Measurements from ENCODE around the gene ATP9A. TPM values are rescaled to one million over a fixed set of nuclear protein-coding genes. Genes with fewer than 3 reads are reported as not detected.
"Not testable (repeated sequence)": the region's sequence is repeated elsewhere in the genome, so short reads cannot be mapped to it uniquely, and the experiment has no call there.

ATP9A gene
- total RNA-seq, 1 donor from 2014 or later, result 24.6 TPM

DNA sequence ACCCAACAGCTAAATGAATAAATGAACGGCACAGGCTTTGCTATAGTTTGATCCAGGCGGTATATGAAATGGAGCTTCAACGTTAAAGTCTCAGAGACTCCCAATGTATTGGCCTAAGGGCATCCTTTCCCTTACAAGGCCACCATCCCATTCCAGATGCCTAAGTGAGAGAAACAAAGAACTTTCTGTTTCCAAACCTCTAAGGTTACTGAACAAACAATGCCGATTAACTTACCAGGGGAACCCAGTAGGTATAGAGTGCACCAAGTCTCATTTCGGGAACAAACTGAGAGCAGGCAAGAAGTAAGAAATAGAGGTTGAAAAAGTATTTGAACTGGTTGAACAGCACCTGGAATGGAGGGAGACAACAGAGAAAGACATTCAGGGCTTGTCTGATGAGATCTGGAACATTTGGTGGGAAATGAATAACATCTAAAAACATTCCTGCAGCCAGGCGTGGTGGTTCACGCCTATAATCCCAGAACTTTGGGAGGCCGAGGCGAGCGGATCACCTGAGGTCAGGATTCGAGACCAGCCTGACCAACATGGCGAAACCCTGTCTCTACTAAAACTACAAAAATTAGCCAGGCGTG lies 42.5 kb downstream of the ATP9A start:
- DNase-seq, result no peak

DNA sequence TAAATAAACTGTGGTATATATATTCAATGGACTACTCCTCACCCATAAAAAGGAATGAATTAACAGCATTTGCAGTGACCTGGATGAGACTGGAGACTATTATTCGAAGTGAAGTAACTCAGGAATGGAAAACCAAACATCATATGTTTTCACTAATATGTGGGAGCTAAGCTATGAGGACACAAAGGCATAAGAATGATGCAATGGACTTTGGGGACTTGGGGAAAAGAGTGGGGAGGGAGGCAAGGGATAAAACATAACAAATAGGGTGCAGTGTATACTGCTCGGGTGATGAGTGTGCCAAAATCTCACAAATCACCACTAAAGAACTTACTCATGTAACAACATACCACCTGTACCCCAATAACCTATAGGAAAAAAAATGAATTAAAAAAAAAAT lies 45.2 kb downstream of the ATP9A start:
- DNase-seq, result not testable (repeated sequence)

DNA sequence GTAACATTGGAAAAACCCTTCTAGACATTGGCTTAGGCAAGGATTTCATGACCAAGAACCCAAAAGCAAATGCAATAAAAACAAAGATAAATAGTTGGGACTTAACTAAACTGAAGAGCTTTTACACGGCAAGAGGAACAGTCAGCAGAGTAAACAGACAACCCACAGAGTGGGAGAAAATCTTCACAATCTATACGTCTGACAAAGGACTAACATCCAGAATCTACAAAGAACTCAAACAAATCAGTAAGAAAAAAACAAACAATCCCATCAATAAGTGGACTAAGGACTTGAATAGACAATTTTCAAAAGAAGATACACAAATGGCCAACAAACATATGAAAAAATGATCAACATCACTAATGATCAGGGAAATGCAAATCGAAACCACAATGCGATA lies 45.9 kb downstream of the ATP9A start:
- not testable (repeated sequence) for DNase-seq

DNA sequence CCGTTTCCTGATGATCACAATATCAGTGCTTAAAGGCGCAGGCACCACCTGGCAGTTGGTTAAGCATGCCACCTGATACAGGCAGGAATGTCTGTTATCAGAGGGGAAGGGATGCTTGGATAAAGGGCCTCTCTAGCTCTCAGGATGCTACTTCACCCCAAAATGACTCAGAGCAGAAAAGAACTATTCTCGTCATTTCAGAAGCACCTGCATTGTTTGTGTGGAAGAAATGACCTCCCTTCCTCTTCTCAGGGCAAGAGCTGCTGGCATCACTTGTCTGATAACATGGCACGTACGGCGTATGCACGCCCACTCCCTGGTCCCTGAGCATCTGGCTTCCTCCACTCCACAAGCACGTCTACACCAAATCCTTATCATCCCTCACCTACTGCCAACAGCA lies 47.3 kb downstream of the ATP9A start:
- no peak for DNase-seq

DNA sequence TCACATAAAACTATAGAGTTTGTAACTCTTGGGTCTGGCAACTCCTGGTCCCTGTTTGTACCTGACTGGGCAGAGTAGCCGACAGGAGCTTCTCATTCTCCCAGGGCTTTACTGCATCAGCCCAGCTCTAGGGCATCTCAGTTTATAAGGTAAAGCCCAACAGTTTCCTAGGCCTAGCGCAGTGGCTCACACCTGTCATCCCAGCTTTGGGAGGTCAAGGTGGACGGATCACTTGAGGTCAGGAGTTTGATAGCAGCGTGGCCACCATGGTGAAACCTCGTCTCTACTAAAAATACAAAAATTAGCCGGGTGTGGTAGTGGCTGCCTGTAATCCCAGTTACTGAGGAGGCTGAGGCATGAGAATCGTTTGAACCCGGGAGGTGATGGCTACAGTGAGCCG lies 47.8 kb downstream of the ATP9A start:
- no peak for DNase-seq

DNA sequence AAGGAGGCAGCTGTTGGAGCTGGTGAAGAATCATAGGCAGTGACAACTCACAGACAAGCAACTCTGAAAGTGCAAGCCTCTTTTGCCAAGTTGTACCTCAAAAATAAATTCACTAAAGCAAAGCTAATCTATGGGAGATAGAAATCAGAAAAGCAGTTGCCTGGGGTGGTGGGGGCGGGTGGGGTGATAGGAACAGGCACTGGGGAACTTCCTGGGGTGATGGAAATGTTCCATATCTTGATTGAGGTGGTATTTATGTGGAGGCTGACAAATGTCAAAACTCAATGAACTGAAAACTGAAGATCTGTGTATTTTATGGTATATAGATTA lies 52.4 kb downstream of the ATP9A start:
- DNase-seq, result no peak

DNA sequence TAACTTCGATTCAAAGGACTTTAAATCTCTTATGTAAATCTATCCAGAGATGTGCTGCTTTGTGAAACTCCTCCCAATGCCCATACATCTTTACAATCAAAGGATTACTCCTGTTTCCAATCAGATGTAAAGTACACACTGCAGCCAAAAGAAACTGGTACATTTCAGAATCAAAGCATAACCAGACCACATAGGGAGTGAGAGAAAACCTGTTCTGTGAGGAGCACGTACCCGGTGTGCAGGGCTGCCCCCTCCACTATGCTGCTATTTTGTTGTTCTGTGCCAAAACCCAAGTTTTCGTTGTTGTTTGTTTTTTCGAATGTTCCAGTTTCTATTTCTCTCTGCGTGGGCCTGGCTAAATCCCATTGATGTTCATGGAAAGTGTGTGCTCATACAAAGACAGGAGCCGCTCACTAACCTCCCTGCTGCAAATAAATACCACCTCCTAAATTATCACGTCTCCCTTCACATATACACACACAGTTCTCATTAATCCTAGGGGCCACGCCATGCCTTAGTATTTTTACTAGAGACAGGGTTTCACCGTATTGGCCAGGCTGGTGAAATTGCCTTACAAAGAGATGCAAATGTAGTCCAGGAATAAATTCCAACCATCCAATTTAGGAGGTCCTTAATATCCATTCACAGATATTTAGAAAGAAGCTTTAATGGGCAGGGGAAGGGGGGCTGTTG lies 52.9 kb downstream of the ATP9A start:
- DNase-seq, result peak; percentile 13

DNA sequence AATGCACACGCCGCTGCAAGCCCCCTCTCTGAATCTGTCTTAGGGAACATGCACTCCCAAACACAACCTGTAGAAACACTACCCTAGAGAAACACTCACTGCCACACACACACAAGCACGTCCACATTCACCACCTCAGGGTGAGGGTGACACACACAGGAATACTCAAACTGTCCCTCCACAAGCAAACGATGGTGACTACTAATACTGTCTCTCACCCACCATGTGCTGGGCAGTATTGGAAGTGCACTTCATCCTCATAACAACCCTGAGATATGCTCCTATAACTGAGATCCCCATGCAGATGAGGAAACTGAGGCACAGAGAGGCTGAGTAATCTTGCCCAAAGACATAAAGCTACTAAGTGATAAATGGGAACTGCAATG lies 55.0 kb downstream of the ATP9A start:
- DNase-seq, result no peak

DNA sequence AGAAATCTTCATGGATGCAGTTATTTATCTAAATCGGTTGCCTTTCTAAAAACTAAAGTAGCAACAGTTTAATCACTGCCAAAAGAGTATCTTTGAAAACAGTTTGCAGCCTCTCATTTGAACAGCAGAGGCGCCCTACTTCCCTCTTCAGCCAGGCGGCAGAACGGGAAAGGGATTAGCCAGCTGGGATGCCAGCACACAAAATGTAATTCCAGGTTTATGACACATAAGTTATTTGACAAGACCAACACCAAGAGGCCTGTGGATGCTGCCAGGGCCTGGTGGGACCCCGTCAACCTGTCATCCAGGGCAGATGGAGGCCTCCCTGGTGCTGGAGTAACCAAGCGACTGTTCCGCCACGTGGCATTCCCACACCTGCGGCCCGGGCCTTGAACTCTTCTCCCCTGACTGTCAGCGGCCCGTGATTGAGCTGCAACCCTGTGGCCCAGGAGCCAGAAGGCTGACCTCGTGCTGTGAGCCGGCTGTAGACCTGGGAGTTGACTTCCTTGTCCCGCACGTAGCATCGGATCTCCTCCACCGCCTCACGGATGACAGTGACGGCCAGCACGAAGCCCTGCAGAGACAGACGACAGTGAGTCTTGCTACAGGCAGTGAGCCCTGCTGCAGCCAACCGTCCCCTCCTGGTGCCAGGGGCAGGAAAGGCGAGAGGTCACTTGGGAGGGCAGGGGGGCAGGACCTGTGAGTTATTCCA lies 55.5 kb downstream of the ATP9A start:
- DNase-seq, result peak; percentile 6

DNA sequence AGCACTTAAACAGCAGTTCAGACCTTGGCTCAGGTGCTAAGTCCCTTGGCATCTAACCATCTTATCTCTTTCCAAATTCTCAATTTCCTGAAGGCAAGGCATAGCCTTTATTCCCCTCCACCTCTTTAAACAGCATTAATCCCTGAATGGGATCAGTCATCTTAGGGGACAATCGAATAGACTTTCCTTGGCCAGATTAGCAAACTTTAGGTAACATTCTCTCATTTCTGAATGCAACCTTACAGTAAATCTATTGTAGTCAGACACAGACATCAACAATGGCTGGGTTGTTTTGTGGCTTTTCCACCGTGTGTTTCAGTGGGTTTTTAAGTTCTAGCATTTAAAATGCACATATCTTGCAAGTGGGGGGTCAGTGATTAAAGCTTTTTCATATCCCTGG lies 56.8 kb downstream of the ATP9A start:
- no peak for DNase-seq

DNA sequence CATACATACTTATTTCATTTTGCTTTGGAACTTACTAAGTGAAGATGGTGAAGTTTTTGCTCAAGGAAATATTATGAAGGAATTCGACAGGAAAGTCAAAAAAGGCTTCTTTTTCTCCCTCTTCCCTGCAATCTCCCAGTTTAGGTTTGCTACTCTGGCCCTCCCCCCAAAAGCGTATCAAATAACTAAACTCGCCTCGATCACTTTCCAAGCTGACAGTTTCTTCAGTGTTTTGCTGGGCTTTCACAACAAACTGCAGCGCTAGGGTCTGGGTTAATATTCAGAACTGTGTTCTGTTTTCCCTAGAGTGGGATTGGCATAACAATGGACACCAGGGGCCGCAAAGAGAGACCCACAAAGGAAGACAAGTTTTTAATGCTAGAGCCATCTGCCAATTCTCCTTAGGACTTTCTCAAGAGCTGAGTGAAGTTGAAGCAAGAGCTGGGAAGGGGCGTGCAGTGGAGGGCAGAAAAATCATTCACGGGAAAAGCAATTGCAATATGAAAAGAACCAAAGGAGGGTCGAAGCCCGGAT lies 57.8 kb downstream of the ATP9A start:
- DNase-seq, result no peak

DNA sequence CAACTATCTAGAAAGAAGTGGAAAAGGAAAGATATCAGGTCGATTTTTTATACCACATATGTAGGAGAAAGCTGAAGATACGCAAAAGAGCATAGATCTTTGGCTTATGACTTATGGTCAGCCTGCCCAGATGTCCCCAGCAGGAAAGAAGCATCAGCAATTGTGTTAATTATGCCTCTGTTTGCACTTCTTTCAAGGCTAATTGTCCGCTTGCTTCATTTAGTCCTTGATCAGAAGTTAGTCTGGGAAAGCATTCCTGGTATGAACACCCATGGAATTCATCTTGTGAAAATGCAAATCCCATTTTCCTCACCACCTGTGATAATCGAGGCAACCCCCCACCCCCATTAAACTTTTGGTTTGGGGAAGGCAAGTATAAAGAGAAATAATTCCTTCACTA lies 62.8 kb downstream of the ATP9A start:
- no peak for DNase-seq

DNA sequence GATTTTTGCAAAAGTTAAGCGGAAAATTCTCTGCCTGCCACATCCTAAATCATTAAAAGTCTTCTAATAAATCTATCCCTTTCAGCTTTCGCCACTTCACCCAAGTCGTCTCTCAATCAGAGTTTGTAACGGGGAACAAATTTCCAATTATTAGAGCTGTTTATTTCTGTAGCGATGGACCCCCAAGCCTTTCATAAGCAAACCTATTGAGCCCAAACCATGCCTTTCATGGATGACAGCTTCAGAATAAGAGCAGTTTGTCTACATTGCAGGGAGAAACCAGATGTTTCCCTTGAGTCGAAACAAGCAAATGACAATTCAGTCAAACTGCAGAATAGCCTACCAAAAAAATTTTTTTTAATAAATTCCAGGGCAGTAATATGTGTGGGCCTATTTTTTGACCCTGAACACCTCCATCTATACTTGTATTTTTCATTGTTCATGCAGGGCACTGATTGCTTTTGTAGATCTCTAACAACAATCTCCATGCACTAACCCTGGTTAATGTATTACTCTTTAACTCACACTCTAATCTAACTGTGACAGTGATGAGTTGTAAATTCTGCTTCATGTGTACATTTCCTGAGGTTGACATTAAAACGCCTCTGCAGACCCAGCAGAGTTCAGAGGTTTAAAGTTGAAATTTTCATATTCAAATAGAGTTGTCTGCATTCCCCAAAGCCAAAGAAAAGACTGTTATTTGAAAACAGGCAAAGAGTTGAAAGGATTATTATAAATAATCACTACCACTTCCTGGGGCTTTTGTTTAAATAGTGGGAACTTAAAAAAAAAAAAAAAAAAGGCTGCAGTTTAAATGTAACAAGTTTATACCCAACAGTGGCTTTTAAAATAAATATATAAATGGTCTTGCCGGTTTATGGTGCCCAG lies 64.5 kb downstream of the ATP9A start:
- DNase-seq, result no peak

DNA sequence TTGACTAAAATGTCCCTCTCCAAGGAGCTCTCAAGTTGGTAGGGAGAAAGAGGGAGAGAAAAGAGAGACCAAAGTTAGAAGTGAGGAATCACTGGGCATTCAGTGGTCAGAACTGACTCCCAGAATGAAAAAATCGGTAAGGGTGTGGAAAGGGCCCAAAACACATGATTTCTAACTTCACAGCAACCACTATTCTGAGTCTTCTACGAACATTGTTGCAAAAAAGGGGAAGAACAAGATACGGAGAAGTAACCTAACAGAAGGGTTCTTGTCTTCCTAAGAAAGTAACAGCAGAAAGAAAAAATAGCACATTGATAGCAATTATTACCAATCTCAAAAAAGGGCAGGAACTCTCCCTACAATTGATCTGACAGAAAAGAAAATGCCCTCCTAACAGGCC lies 65.6 kb downstream of the ATP9A start:
- DNase-seq, result no peak

DNA sequence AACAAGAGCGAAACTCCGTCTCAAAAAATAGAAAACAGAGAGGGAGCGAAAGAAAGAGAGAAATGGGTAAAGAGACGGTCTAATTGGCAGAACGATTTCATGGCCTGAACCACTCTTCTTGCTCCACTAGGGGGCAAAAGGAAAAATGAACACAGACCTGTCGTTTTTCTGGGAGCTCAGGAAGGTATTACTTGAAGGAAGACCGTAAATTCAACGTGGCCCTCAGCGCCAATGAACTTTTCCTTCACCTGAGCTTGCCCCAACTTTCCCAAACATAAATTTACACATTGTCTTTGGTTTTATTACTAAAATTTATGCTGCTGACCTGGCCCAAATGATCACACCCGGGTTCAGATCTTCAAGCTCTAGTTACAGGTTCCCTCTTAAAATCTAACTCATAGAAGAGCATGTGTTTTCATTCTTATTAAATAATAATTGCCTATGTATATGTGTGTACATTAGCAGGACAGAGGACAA lies 67.3 kb downstream of the ATP9A start:
- DNase-seq, result no peak

DNA sequence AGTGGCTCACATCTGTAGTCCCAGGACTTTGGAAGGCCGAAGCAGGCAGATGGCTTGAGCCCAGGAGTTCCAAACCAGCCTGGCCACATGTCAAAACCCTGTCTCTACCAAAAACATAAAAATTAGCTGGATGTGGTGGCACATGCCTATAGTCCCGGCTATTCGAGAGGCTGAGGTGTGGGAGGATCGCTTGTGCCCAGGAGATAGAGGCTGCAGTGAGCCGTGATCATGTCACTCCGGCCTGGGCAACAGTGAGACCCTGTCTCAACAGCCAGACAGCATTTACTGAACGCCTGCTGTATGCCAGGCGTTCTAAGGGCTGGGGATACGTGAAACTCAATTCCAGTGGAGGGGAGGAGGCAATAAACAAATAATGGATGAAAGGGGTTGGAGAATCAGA lies 69.9 kb downstream of the ATP9A start:
- no peak for DNase-seq

DNA sequence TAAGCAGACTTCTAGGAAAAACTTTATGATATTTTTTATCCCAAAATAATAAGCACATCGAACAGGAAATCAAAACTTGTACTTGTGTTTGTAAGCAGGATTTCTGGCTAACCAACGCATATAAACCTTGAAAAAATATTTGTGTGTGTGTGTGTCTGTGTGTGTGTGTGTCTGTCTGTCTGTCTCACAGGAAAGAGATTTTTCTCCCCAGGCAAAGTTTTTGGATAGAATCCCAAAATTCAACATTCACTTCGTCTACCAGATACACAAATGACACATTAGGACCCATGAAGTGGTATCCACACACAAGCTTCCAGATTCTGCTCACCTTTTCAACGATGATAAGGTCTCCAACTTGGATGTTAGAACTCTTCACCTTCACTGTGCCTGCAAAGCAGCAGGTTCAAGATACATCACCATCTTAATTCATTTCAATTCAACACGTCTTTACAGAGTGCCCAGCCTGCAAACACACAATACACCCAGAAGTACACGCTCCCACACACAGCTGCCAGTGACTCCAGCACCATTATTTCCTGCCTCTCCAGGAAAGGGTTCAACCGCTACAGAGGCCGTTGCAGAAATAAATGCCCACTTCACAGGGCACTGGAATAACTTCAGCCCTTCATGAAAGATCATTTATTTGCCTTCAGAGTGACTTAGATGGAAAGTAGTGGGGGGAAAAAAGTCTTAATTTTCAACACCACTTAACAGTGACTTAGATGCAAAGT lies 70.9 kb downstream of the ATP9A start:
- no peak for DNase-seq

DNA sequence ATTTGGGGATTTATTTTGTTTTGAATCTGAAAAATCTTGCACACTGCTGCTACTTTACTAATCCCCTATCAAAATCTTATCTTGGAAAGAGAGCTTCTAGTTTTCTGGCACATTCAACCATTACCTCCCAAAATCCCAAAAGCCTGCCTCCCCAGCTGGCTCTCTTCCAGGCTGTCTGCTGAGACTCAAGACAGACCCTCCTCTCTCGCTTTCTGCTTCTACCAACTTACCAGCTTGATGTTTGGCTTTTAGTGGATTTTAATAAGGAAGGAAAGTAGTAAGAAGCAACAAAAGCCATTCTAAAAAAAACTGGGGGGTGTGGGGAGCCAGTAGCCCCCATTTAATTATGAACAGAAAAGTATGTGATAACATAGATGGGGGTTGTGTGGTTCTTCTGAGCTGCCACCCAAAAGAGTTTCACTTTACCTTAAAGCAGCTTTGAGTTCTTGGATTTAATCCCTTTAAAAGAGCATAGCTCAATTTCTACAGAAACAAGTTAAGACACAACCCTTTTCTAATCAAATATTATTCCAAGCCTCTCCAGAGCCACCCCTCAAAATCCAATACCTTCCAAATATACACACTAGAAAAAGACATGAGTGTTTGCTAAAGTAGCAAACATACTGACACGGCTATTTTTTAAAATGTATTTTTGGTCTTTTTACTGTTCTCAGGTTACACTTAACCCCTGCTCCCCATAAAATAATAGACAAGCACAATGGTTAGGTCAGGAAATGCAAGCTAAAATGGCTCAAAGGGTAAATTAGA lies 71.7 kb downstream of the ATP9A start:
- peak; percentile 13 for DNase-seq

DNA sequence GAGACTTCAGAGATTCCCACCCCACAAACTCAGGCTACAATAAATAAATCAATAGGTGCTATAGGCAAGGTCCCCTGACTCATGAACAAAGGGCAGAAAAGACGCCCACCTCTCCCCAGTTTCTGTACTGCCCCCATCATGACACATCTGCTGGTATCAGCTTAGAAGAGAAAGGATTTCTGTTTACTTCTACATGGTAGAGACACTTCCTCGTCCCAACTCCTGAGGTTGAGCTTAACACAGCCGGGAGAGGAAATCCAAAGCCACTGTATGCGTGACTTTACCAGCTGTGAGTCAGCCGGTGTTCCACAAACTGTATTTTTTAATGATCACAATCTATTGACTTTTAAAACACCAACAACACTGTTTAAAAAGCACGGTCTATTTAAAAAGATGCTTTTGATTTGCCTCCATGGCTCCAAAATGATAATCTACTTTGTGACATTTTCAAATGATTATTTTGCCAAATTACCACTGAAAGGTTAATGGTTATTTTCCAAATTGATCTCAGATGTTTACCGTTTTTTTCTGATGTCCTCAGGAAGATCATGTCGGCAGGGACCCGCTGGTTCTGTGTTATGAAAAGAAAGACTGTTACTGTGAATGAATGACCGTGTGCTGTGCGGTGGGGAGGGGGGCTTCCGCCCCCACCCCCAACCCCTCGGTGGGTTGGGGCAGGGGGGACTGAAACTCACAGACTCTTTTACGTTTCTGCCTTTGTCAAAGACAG lies 72.5 kb downstream of the ATP9A start:
- peak; percentile 49 for DNase-seq

DNA sequence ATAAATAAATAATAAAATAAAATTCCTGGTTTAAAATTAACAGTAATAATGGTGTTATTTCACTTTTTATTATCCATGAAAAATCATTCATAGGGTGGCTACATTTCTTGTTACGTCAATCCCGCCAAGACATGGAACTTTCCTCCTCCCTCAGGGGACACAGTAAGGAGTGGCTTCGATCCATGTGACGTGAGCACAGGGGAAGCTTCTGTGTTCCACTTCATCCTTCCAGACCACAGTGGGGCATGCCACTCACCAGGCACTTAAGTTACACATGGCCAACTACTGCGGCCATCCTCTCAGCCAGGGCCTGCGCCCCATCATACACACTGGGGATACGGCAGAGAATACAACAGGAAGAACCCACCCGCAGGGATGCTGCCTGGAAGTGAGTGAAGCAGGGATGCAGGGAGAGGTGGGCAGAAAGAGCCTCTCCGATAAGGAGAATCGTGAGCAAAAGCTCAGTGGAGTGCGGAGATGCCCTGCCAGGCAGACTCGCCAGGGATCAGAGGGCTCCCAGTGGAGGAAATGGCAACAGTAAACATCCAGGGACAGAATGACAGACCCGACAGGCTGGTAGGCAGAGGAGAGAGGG lies 75.3 kb downstream of the ATP9A start:
- no peak for DNase-seq

All from skin of body (tissue), 2 donors.